Measurements from ENCODE around the gene NEO1. TPM values are rescaled to one million over a fixed set of nuclear protein-coding genes. Genes with fewer than 3 reads are reported as not detected.
"Not testable (repeated sequence)": the region's sequence is repeated elsewhere in the genome, so short reads cannot be mapped to it uniquely, and the experiment has no call there.

NEO1 gene
- total RNA-seq, 1 experiment from 2014 or later, result 2.9 TPM

DNA sequence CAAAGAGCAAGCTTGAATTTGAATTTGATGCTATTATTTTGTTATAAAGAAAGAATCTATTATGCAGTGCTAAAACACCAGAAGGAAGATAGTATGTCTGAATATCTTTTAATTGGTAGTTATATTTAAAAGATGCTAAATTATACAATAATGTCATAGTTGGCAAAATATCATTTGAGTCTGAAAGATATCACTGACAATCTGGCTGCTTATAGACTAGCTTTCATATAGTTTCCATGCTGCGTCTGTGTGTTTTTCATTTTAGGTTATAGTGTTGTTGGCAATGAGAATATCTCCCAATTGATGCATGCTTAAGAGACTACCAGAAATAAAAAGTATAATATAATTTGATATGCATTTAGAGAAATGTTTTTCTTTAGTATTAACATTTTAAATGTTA, 142.9 kb downstream of the NEO1 start:
- DNase-seq (ENCODE audit: low read depth), result no peak

DNA sequence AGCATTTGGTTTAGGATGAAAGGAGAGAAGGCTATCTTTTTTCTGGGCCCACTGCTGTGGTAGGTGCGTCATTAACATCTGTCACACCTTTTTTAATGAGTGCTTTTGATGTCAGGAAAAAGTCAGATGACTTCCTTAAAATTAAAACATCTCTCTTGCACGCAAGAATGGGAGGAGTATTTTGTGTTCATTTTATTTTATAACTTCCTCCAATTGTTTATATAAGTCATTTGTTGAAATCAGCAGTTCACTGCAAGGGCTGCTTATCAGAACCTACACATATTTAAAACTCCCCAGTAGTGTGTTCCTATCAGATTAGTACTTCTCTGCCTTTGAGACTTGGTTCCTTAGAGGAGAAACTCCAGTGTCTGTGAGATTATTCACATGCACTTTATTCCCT, 143.8 kb downstream of the NEO1 start:
- DNase-seq (ENCODE audit: low read depth), result no peak

DNA sequence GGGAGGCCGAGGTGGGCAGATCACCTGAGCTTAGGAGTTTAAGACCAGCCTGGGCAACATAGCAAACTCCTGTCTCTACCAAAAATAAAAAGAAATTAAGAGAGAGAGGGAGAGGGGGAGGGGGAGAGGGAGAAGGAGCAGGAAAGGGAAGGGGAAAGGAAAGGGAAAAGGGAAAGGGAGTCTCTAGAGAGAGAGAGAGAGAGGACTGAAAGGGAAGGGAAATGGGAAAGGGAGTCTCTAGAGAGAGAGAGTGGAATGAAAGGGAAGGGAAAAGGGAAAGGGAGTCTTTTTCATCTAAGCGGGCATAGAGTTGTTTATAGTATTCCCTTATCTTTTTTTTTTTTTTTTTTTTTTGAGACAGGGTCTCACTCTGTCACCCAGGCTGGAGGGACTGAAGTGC, 148.1 kb downstream of the NEO1 start:
- no peak for DNase-seq (ENCODE audit: low read depth)

DNA sequence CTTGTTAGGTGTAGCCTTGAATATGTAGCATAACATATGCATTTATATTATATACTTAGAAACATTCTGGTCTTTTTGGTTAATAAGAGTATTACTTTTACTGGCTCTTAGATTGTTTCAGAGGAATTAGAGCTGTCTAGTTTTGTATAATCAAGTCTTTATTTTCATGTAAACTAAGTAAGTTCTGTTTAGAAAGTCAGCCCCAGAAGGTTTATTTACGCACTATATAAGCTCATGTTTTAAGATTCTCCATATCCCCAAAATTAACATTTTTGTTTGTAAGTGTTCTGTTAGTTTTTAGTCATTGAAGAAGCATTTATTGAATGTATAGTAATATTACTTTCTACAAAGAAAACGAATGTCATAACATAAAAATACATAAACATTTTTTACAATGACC, 158.4 kb downstream of the NEO1 start:
- DNase-seq (ENCODE audit: low read depth), result no peak

DNA sequence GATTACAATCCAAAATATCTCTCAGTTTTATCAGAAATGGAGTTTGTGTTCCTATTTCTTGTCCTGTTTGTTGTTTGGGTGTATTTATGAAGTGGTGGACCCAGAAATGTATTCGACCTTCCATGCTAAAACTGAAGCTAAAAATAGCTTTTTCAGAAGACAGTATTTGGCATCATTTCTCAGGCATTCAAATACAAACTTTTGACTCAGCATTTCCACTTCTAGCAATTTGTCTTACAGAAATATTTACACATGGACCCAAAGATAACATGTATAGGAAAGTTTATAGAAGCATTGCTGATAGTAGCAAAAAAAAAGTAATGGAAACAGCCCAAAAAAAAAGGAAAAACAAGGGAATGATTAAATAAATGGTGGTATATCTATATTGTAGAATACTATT, 160.2 kb downstream of the NEO1 start:
- DNase-seq (ENCODE audit: low read depth), result no peak

DNA sequence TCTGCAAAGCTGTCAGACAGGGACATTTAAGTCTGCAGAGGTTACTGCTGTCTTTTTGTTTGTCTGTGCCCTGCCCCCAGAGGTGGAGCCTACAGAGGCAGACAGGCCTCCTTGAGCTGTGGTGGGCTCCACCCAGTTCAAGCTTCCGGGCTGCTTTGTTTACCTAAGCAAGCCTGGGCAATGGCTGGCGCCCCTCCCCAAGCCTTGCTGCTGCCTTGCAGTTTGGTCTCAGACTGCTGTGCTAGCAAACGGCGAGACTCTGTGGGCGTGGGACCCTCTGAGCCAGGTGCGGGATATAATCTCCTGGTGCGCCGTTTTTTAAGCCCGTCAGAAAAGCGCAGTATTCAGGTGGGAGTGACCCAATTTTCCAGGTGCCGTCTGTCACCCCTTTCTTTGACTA, 169.2 kb downstream of the NEO1 start:
- not testable (repeated sequence) for DNase-seq (ENCODE audit: low read depth)

DNA sequence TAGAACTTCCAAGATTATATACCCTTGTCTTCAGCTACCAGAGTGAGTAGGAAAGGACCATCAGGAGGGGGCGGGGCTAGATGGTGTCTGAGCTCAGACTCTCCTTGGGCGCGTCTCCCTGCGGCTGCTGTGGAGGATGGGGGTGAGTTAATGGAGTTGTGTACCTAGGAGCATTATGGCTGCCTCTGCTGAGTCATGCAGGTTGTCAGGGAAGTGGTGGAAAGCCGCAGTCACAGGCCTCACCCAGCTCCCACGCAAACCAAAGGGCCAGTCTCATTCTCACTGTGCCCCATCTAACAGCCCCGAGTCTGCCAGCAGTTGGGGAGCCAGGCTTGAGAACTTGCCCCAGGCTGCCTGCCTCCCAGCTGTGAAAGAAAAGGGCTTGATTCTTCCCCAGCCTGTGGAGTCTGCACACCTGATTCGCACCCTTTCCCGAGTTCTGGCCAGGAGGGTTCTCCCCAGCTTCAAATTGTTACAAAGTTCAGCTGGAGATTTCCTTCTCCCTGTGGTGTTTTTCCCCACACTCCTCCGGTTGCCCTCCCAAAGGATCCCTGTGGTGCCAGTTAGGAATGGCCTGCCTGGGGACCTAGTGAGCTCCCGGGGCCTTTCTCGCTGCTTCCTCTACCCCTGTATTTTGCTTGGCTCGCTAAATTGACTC, 173.2 kb downstream of the NEO1 start:
- DNase-seq (ENCODE audit: low read depth), result peak; percentile 39

DNA sequence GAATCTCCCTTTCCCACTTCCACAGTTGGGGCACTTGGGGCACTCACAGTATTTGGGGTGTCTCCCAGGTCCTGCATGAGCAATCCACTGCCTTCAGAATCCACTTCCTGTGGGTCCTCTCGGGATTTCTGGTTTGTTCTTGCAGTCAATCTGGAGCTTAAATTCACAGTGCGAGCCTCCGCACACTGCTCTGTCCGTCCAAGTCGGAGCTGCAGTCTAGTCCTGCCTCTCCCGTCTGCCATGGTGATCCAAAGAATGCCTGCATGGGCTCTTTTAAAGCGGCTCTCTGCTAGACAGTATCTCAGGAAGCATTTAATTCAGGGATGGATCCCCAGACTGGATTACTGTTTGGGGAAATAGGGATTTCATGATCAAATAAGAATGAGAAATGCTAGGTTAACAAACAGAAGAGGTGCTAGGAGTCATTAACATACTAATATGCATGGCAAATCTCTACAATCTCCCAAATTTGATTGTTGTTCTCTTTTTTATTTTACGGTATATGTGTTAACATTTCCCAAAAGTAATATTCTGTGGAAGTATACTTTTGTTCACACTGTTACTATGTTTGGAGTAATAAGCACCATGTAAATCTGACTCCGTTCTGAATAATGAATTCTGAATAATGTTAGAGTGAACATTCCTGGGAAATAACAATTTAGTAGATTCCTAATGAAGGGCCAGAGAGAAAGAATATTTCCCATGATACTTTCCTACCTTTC, 174.0 kb downstream of the NEO1 start:
- DNase-seq (ENCODE audit: low read depth), result no peak

DNA sequence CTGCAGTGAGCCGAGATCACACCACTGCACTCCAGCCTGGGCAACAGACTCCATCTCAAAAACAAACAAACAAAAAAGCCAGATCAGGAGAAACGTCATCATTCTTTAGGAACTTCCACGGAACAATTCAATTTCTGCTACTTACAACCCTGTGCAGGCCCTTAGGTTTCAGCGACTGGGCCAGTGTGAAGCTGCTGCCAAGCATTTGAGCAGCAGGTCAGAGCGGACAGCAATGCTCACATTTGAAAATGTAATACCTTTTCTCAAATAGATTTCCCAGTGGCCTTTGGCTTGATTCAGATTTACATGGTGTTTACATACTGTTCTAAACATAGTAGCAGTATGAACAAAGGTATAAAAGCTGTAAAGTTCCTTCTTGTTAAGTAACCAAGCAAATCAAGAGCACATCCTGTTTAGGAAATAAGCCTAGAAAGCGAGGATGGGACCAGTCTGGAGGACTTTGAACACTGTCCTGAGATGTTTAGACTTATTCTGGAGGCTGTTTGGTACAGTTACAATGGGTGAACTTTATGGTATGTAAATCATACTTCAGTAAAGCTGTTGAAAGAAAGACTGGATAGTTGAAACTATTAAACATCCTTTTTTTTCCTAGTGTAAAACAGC, 175.3 kb downstream of the NEO1 start:
- DNase-seq (ENCODE audit: low read depth), result no peak

DNA sequence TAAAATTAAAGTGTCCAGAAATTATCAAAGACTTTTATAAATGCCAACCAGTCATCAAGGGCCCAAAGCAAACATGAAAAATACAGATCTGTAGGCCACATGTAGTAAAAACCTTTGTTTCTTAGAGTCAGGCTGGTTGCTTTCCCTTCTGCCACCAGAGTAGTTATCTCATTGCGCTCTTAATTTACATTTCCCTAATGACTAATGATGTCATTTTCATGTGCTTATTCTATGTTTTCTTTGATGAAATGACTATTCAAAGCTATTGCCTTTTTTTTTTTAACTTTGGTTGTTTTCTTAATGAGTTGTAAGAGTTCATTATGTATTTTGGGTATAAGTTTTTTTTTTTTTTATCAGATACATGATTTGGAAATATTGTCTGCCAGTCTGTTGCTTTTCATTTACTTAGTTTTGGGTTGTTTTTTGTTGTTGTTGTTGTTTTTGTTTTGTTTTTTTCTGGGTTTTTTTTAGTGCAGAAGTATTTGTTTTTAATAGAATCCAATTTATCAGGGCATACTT, 175.9 kb downstream of the NEO1 start:
- no peak for DNase-seq (ENCODE audit: low read depth)

DNA sequence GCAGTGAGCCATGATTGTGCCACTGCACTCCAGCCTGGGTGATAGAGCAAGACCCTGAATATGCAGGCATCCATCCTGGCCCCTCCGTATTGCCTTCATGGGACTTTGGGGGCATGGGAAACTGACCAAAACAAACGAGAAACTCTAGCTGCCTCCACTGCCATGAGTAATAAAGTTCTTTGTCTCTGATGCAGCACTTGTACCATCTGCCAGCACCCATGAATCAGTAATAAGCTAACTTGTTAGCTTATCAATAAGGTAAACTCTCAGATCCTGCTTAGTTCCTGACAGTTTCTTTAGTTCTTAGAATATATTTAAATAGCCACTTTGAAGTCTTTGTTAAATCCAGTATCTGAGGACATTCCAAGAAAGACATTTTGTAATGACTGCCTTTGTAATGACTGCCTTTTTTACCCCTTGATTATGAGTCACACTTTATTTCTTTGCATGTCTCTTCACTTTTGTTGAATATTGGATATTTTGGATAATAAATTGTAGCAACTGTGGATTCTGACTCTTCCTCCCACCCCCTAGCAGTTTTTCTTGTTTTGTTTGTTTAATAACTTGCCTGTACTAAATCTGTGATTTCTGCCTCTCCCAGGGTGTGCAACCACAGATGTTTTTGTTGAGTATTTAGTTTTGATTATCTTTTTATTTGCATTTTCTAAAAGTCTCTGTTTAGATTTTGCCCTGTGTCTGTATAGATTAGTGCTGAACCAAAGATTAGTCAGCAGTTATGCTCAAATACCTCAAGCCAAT, 179.6 kb downstream of the NEO1 start:
- no peak for DNase-seq (ENCODE audit: low read depth)

DNA sequence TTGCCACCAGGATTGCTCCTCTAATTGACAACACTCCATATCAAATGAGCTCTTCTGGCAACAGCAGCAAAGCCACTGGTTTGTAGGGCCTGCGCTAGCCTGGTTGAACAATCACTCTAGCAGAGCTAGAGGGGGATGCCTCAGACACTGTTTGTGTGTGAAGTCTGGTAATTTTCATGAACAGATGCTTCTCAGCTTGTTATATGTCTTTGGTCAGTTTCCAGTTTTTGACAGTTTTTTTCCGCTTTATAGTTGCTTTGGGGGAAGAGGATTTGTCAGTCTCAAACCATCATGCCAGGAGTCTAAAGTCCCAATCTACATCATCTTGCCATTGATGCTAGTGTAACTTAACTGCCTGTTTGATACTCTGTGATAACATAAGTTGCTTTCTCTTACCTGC, 180.5 kb downstream of the NEO1 start:
- DNase-seq (ENCODE audit: low read depth), result no peak

DNA sequence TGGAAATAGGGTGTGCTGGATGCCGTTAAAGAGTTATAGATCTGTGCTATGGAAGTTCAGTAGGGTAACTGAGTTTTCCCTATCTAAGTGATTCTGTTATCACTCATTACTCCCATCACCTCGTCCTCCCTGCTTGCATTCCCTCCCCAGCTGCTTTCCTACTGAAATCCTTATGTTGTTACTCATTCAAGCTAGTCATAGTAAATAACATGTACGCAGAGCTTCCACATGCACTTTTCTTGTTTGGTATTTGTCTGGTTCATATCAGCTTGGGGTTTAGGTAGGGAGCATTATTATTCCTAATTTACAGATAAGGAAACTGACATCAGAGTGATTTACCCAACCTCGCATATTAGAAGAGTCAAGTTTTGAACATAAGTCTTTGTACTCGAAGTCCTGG, 181.4 kb downstream of the NEO1 start:
- no peak for DNase-seq (ENCODE audit: low read depth)

DNA sequence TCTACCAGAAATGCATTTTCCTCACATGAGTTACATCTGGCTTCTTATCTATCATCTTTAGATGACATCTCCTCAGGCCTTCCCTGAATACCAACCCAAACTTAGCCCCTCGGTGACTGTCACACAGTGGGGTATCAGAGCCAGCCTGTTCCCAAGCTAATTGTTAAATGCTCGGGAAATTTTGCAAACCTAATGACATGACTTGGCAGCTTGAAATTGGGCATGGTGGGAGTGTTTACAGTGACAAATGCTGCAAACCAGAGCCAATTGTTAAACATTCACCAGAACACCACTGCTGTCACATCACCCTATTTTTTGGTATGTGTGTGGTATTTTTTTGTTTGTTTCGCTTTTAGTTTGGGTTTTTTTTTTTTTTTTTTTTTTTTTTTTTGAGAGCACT, 185.6 kb downstream of the NEO1 start:
- DNase-seq (ENCODE audit: low read depth), result no peak

DNA sequence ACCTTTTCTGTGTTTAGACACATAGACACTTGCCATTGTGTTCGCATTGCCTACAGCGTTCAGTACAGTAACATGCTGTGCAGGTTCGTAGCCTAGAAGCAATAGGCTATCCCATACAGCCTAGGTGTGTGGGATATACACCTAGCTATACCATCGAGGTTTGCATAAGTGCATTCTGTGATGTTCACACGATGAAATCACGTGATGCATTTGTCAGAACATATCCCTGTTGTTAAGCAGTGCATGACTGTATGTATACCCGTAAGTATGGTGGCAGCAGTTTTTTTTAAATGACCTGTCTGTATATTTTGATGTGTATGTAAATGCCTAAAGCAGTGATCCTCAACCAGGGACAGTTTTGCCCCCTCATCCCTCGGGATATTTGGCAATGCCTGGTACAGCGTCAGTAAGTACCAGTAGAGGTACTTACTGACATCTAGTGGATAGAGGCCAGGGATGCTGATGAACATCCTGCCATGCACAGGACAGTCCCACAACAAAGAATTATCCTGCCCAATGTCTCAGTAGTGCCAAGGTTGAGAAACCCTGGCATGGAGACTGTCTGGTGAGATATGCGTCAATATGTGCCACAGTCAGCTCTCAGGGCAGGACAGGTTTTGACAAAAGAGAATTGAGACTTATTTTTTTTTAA, 187.4 kb downstream of the NEO1 start:
- DNase-seq (ENCODE audit: low read depth), result peak; percentile 28

DNA sequence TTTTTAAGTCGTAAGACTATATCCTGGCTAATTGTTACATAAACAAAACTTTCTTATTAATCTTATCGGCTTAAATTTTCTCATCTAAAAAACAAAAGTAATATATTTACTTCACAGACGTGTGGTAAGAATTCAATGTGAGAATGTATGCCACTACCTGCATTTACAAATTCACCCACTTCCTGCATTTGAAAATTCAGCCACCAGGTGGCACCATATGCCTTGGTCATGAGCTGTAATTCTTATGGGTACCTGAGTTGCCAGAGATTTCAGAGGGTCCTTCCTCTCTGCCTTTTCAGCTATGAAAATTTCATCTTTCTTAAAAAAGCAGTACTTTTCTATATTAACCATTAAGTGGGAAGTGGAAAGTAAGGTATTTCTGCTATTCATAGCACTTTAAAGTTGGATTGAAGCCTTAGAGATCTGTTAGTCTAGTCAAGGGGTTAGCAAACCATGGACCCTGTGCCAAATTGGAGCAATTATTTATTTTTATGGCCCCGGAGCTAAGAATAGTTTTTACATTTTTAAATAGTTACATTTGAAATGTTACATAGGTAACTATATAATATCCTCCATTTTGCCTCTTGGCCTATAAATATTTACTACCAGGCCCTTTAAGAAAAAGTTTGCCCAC, 188.7 kb downstream of the NEO1 start:
- DNase-seq (ENCODE audit: low read depth), result peak; percentile 51

DNA sequence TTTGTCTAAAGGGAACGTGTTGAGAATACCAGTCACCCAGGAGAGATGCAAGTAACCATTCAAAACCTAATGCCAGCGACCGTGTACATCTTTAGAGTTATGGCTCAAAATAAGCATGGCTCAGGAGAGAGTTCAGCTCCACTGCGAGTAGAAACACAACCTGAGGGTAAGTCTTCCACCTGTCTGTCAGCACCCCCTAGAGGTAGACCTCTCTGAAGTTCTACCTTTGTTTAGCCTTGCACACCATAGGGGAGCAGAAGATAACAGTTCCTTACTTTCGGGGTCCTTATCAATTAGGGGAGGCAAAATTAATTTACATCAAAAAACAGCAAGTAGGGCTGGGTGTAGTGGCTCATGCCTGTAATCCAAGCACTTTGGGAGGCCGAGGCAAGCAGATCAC, 192.1 kb downstream of the NEO1 start:
- no peak for DNase-seq (ENCODE audit: low read depth)

DNA sequence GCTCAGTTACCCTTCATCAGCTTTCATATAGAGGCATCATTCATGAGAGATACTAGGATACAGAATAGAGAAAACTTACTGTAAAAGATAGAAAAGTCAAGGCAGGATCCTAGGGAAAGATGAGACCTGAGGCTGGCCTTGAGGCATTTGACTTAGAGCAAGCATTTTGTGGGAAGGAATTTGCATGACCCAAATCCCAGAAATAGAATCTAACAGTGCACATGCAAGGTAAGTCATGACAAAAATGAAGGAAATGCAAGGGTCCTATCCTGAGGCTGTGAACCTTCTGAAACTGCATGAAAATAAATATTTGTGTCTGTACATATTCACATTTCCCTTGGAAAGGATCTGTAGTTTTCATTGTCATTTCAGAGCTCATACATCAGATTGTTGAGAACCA, 194.2 kb downstream of the NEO1 start:
- no peak for DNase-seq (ENCODE audit: low read depth)

DNA sequence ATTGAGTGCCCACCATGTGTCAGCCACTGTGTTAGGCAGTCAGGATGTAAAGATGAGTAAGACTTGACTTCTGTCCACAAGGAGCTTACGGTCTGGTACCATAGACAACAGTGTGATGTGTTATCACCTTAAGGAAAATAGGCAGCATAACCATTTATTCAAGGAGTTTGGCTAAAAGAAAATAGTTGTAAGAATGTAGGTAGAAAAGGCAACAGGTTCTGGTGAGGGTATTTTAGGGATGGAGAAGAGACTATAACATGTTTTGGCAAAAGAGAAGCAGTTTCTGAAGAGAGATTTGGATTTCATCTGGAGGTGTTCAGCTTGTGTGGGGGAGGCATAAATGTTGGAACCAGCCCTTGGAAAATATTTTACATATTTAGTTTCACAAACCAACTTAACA, 194.6 kb downstream of the NEO1 start:
- no peak for DNase-seq (ENCODE audit: low read depth)

DNA sequence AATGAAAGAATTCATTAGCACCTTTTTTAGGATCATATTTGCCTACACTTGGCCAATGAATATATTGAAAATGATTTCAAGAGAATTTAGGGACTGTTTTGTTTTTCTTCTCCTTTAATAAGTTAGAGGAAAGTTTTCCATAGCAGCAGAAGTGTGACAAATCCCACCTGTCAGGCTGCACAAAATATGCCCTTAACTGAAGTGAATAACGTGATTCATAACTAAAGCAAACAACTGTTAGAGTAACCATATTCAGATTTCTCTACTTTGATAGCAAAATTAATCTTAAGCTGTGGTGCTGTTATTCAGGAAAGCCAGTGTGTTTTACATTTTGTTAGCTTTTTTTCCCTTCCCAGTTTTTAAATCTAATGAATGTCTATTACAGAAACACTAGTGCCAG, 195.1 kb downstream of the NEO1 start:
- no peak for DNase-seq (ENCODE audit: low read depth)

DNA sequence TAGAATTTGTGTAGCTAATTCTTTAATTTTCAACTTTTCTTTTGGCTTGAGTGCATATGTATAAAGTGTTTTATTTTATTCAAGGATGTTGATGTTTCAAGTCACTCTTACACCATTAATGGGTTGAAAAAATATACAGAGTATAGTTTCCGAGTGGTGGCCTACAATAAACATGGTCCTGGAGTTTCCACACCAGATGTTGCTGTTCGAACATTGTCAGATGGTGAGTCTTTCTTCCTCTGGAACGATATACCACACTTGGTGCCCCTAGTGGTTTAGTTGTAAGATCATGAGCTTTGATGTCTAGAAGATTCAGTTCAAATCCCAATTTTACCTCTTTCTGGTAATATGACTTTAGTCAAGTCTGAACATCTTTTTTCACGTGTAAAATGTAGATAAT, 197.2 kb downstream of the NEO1 start:
- DNase-seq (ENCODE audit: low read depth), result no peak
